ENCODE results near the gene SEL1L3.

DNA sequence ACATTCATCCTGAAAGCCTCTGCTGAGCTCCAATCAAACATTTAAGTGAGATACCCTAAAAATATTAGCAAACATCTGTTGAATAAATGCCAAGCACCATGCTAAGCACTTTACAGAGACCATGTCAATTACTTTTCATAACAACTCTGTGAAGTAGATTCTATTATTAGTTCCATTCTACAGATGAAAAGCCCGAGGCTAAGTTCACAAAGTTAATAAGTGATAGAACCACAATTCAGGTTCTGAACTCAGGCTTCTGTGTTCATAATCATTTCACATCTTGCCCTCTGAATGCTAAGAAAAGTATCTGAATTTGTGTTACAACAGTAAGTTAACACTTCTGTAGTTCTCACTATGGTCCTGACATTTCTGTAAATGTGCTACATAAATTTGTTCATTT lies 27.4 kb downstream of the SEL1L3 start:
- TF ChIP-seq ZBTB10 (tag by site-specific recombination; IDR thresholded peaks at IDR 0.05) (no peak), ZNF521 (tag by site-specific recombination; IDR thresholded peaks at IDR 0.05) (no peak), ZNF324 (tag by site-specific recombination; IDR thresholded peaks at IDR 0.05) (no peak), REPIN1 (tag by site-specific recombination; IDR thresholded peaks at IDR 0.05; ENCODE audit: low read depth) (no peak), ZNF777 (tag by site-specific recombination; IDR thresholded peaks at IDR 0.05; ENCODE audit: borderline replicate concordance) (no peak), SP2 (tag by site-specific recombination; IDR thresholded peaks at IDR 0.05) (no peak), CTCF (tag by site-specific recombination; IDR thresholded peaks at IDR 0.05) (no peak)
